ENCODE measurements around the gene SLC8A1. TPM values are rescaled to one million over a fixed set of nuclear protein-coding genes. Genes with fewer than 3 reads are reported as not detected.

SLC8A1 gene
- total RNA-seq, 2 donors from 2014 or later, result 23.2 to 28.2 TPM

GRCh38 chr2:40062381-40062780, 389.5 kb downstream of the SLC8A1 start:
- H3K9me3 ChIP-seq, result no peaks in the 10 kb centered on the region
- intact Hi-C loops (cut with DNase I), result no loop called here
- H3K36me3 ChIP-seq, result no peaks in the 10 kb centered on the region
- no peak for DNase-seq (ENCODE audit: low spot score)
- H3K27ac ChIP-seq, result no peak overlapping the region
- H3K4me3 ChIP-seq, result no peak overlapping the region
- 100% methylated on average over 1 of the region's 1 CpG for WGBS
- H3K4me1 ChIP-seq (replicated peaks), result no peaks in the 10 kb centered on the region
- no peak for TF ChIP-seq POLR2A (IDR thresholded peaks at IDR 0.05)
- TF ChIP-seq POLR2AphosphoS5 (IDR thresholded peaks at IDR 0.05), result no peak
- no peak for TF ChIP-seq CTCF (IDR thresholded peaks at IDR 0.05)
- H3K27me3 ChIP-seq (replicated peaks; ENCODE audit: insufficient read depth), result no peaks in the 10 kb centered on the region

DNA sequence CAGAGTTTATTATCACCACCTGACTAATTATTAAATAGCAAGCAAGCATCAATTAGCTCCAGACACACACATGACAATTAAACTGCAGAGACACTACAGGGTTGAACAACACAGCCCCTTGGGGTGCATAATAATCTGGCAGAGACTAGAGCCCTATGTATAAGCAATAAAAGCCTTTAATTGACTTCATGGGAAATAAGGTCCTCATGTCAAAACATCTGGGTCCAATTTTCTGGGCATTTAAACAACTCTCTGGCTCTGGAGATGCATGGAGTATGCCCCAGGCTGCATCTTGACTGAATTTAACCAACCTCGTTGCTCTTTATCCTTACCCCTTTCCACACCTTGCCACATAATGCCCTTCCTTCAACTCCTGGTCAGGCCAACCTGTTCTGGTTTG, 402.1 kb downstream of the SLC8A1 start:
- Histone ChIP-seq H3K36me3 (no peaks in the 10 kb centered on the region), H3K4me1 (replicated peaks) (no peaks in the 10 kb centered on the region), H3K4me3 (no peak overlapping the region), H3K27me3 (replicated peaks; ENCODE audit: insufficient read depth) (no peaks in the 10 kb centered on the region), H3K27ac (no peak overlapping the region), H3K9me3 (no peaks in the 10 kb centered on the region)
- no peak for DNase-seq (ENCODE audit: low spot score)
- intact Hi-C loops (cut with DNase I), result no loop called here
- 60% methylated on average over 1 of the region's 1 CpG for WGBS
- TF ChIP-seq POLR2A (IDR thresholded peaks at IDR 0.05) (no peak), CTCF (IDR thresholded peaks at IDR 0.05) (no peak), POLR2AphosphoS5 (IDR thresholded peaks at IDR 0.05) (no peak)

- Histone ChIP-seq H3K4me1 (replicated peaks) (no peaks in the 10 kb centered on the region), H3K27ac (no peak overlapping the region), H3K36me3 (no peaks in the 10 kb centered on the region), H3K9me3 (no peaks in the 10 kb centered on the region), H3K27me3 (replicated peaks; ENCODE audit: insufficient read depth) (no peaks in the 10 kb centered on the region), H3K4me3 (no peak overlapping the region)
- DNase-seq (ENCODE audit: low spot score), result no peak
- 23% methylated on average over 1 of the region's 1 CpG for WGBS
- no peak for TF ChIP-seq POLR2A (IDR thresholded peaks at IDR 0.05)
- intact Hi-C loops (cut with DNase I), result no loop called here
Measured at GRCh38 chr2:40048506-40048905, 403.4 kb downstream of the SLC8A1 start.

DNA sequence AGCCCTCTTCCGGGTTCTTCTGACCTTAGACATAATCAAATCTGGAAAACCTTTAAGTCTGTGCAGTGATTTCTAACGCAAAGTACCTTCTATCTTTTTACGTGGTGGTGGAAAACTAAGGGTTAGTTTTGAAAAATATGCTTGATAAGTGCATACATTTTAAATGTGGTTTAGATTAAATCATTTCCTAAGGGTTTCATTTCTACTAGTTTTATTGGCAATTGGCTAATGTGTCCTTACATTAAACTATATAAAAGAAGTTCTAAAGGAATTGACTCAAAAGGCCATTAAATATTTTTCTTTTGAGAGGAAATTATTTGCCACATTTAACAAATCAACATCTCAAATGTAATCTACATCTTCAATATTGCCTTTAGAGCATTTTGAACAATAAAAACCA, 404.5 kb downstream of the SLC8A1 start:
- intact Hi-C loops (cut with DNase I), result no loop called here
- no peak for DNase-seq (ENCODE audit: low spot score)
- 72% methylated on average over 3 of the region's 3 CpGs for WGBS
- Histone ChIP-seq H3K4me3 (no peak overlapping the region), H3K36me3 (no peaks in the 10 kb centered on the region), H3K4me1 (replicated peaks) (no peaks in the 10 kb centered on the region), H3K27me3 (replicated peaks; ENCODE audit: insufficient read depth) (no peaks in the 10 kb centered on the region), H3K27ac (no peak overlapping the region), H3K9me3 (no peaks in the 10 kb centered on the region)
- TF ChIP-seq CTCF (IDR thresholded peaks at IDR 0.05), result no peak
- TF ChIP-seq POLR2A (IDR thresholded peaks at IDR 0.05), result no peak
- no peak for TF ChIP-seq POLR2AphosphoS5 (IDR thresholded peaks at IDR 0.05)
